B cell (primary cell): Measurements from ENCODE around the gene PRKCQ. TPM values are rescaled to one million over a fixed set of nuclear protein-coding genes. Genes with fewer than 3 reads are reported as not detected.

ENCODE experiments used
- ATAC-seq: fragments of 200-7000 bp; cut with Tn5 transposase; one replicate; pipeline ENCODE4 v1.10.0; 2021; ENCODE audit warnings: low read depth, mild to moderate bottlenecking, moderate number of reproducible peaks, moderate library complexity
- CTCF ChIA-PET: fragments of 350-600 bp; sonication (Branson Sonifier 250); formaldehyde crosslinking; loops from one replicate; lab custom pipeline; 2021; ENCODE audit warnings: antibody characterized with exemption, inconsistent platforms; lab: Charles Lee
- POLR2A ChIA-PET: fragments of 350-600 bp; sonication (Branson Sonifier 250); formaldehyde crosslinking; loops from one replicate; lab custom pipeline; 2021; ENCODE audit warnings: antibody characterized with exemption; lab: Charles Lee
- DNase-seq: peaks from one replicate; pipeline ENCODE4 v3.0.0; 2013
- H2AFZ ChIP-seq: 2 replicates; pipeline ENCODE4 v1.6.1; 2012; ENCODE audit warnings: mild to moderate bottlenecking, low read depth, low read length; ENCODE audit not compliant: insufficient read depth, poor library complexity, severe bottlenecking
- H3K27ac ChIP-seq, 2 donors: 1 replicate in 1 of 2; 2 replicates in 1 of 2; pipeline ENCODE4 v1.5.1; 2012 to 2013; ENCODE audit warnings: low read length in 2 of 2, mild to moderate bottlenecking in 2 of 2, moderate library complexity in 1 of 2
- H3K27me3 ChIP-seq, 4 experiments: fragments of 200-600 bp in 1 of 4; sonication (generic) in 1 of 4; replicated peaks in 1 of 4; 1 replicate in 2 of 4; 2 replicates in 2 of 4; pipeline versions ENCODE4 v1.6.1 to v1.7.0; 2013 to 2016; ENCODE audit warnings: low read length in 3 of 4, mild to moderate bottlenecking in 2 of 4, mixed read lengths in 1 of 4, moderate library complexity in 1 of 4; ENCODE audit not compliant: insufficient read depth in 4 of 4, control insufficient read depth in 3 of 4; ENCODE audit errors: control extremely low read depth in 1 of 4
- H3K36me3 ChIP-seq, 2 experiments: replicated peaks in 1 of 2; 1 replicate in 1 of 2; 2 replicates in 1 of 2; pipeline versions ENCODE4 v1.6.1 to v1.7.1; 2013; ENCODE audit warnings: low read length in 1 of 2; ENCODE audit not compliant: insufficient read depth in 2 of 2, control insufficient read depth in 1 of 2; ENCODE audit errors: control extremely low read depth in 1 of 2, extremely low read depth in 1 of 2
- H3K4me1 ChIP-seq, 2 donors: fragments of 200-600 bp in 1 of 2; sonication (generic) in 1 of 2; 1 replicate in 1 of 2; 2 replicates in 1 of 2; pipeline versions ENCODE4 v1.5.1 to v1.6.1; 2013 to 2017; ENCODE audit warnings: low read length in 2 of 2; ENCODE audit not compliant: control insufficient read depth in 2 of 2, insufficient read depth in 2 of 2
- H3K4me2 ChIP-seq: replicated peaks from 2 replicates; pipeline ENCODE3; 2012; ENCODE audit warnings: mild to moderate bottlenecking, low read depth, low read length; ENCODE audit not compliant: poor library complexity, severe bottlenecking
- H3K4me3 ChIP-seq, 5 experiments: fragments of 200-600 bp in 1 of 5; sonication (generic) in 1 of 5; 1 replicate in 3 of 5; 2 replicates in 2 of 5; pipeline versions ENCODE4 v1.5.1 to v1.7.0; 2011 to 2016; ENCODE audit warnings: low read length in 4 of 5, mild to moderate bottlenecking in 4 of 5, low read depth in 2 of 5, control low read depth in 1 of 5, moderate library complexity in 1 of 5; ENCODE audit not compliant: insufficient read depth in 1 of 5; ENCODE audit errors: control extremely low read depth in 1 of 5, extremely low read depth in 1 of 5
- H3K79me2 ChIP-seq: fragments of 200-600 bp; sonication (generic); one replicate; pipeline ENCODE4 v1.6.0; 2016; ENCODE audit warnings: low read length; ENCODE audit not compliant: control insufficient read depth, insufficient read depth
- H3K9ac ChIP-seq: fragments of 200-600 bp; sonication (generic); 2 replicates; pipeline ENCODE4 v1.6.1; 2017; ENCODE audit warnings: mild to moderate bottlenecking, low read length, moderate library complexity
- H3K9me3 ChIP-seq, 3 donors: one replicate each; pipeline versions ENCODE4 v1.6.1 to v1.7.1; 2013; ENCODE audit warnings: low read length in 2 of 3; ENCODE audit not compliant: control insufficient read depth in 2 of 3, insufficient read depth in 1 of 3; ENCODE audit errors: control extremely low read depth in 1 of 3
- H4K20me1 ChIP-seq: 2 replicates; pipeline ENCODE4 v1.6.0; 2012; ENCODE audit warnings: mild to moderate bottlenecking, low read length; ENCODE audit not compliant: insufficient read depth, control insufficient read depth, poor library complexity, severe bottlenecking
- H3K27ac Mint-ChIP-seq: one replicate; pipeline ENCODE4 v1.8.0; 2021; ENCODE audit warnings: mixed read lengths
- H3K27me3 Mint-ChIP-seq: one replicate; pipeline ENCODE4 v1.8.0; 2021; ENCODE audit warnings: mixed read lengths
- H3K4me1 Mint-ChIP-seq: one replicate; pipeline ENCODE4 v1.8.0; 2021; ENCODE audit warnings: mixed read lengths
- H3K4me3 Mint-ChIP-seq: one replicate; pipeline ENCODE4 v1.8.0; 2021; ENCODE audit warnings: mixed read lengths
- H3K9me3 Mint-ChIP-seq: one replicate; pipeline ENCODE4 v1.8.0; 2022; ENCODE audit warnings: mixed read lengths; ENCODE audit not compliant: insufficient read depth
- CTCF ChIP-seq: fragments of 200-600 bp; IDR thresholded peaks from one replicate; pipeline ENCODE4 v1.8.0; 2022; ENCODE audit warnings: antibody characterized with exemption, mild to moderate bottlenecking
- EZH2 ChIP-seq: IDR thresholded peaks from 2 replicates; pipeline ENCODE4 v1.6.1; 2012; ENCODE audit warnings: borderline replicate concordance, low read depth, mild to moderate bottlenecking, moderate library complexity, low read length; ENCODE audit not compliant: insufficient read depth, poor library complexity, severe bottlenecking
- WGBS: methylation state at CpG from one replicate; pipeline ENCODE4 v1.1.5; 2013; ENCODE audit warnings: missing lambda C conversion rate; ENCODE audit not compliant: insufficient coverage; 5-methylcytosine and 5-hydroxymethylcytosine counted together
- intact Hi-C: fragments of 100-400 bp; cut with micrococcal nuclease; formaldehyde crosslinking; loops from one replicate; pipeline ENCODE4 v1.10.0; 2022
- polyA plus RNA-seq: library from polyadenylated mRNA; depleted of rRNA; stranded (reverse); fragments of >200 nt; gene quantifications from 2 replicates; pipeline ENCODE4 v1.2.3, GENCODE V29; 2012
- total RNA-seq, 2 donors: library from RNA; stranded (reverse); fragments of 120-200 nt in 1 of 2; gene quantifications; 1 replicate in 1 of 2; 2 replicates in 1 of 2; pipeline versions ENCODE4 v1.2.3 to v1.2.4, GENCODE V29; 2013 to 2022

Gene PRKCQ
- total and polyA plus RNA-seq, 2 donors (not counting 1 experiment from before 2014, with no cell fraction given): 0.15 to 0.16 TPM

GRCh38 chr10:6580279-6581029 lies 378 bp upstream of the PRKCQ start:
- H3K4me1 ChIP-seq: peaks cover 12 to 19% of the 10 kb centered on the region in 2 donors
- Mint-ChIP-seq H3K9me3 (no peaks in the 10 kb centered on the region), H3K27ac (no peak overlapping the region), H3K27me3 (peaks cover 45% of the 10 kb centered on the region), H3K4me1 (peaks cover 14% of the 10 kb centered on the region), H3K4me3 (peak overlapping the region; percentile 75)
- DNase-seq (peak; percentile 76), ATAC-seq (peak; percentile 89)
- H3K27me3 ChIP-seq: peaks cover 0 to 31% (median 23%) of the 10 kb centered on the region in 4 experiments
- H3K79me2 ChIP-seq: no peaks in the 10 kb centered on the region
- peak overlapping the region; percentile 79 for H2AFZ ChIP-seq
- no peaks in the 10 kb centered on the region for H3K36me3 ChIP-seq
- intact Hi-C loops: loop anchor here (1.0 kb wide), 1 partner anchor 98 kb away; no protein-coding TSS in a partner anchor
- WGBS: under 1% methylated on average over 44 of the region's 56 CpGs
- H3K4me3 ChIP-seq: peak overlapping the region; percentile 48 to 85 (median 64)
- no peaks in the 10 kb centered on the region for H4K20me1 ChIP-seq
- TF ChIP-seq CTCF (peak; percentile 66), EZH2 (no peak)
- H3K9ac ChIP-seq: peak overlapping the region; percentile 60
- POLR2A ChIA-PET: no interaction called here
- H3K9me3 ChIP-seq: peaks cover 0 to 4% (median 0%) of the 10 kb centered on the region in 3 donors
- CTCF ChIA-PET: interaction anchor here (0.6 to 1.6 kb wide), 3 partner anchors 16 to 203 kb away, joined by 3 to 4 read pairs (median 3); no protein-coding TSS in a partner anchor
- peak overlapping the region; percentile 91 for H3K4me2 ChIP-seq
- H3K27ac ChIP-seq: peak overlapping the region in 1 of 2 donors; percentile 46
